ENCODE results near the gene ATRIP.
A peak's percentile ranks its signal among the peaks of the same experiment; 100 is the strongest.

ATRIP gene

DNA sequence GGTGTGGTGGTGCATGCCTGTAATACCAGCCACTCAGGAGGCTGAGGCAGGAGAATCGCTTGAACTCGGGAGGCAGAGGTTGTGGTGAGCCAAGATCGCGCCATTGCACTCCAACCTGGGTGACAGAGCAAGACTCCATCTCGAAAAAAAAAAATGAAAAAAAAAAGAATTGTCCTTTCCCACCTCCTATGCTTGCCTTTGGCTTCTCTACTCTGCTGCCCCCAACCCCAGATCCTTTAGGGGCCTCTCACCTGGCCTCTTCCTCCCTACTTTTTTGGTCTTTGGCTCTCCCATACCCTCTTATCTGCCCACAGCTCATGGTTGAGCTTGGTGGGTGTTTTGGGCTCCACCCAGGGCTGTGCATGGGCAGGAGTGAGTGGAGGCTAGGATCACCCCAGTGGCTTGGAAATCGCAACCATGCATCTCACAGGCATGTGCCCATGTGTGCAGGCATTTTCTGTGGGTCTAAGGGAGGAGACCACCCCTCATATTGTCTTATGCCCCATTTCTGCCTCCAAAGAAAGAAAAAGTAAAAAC, 59.5 kb downstream of the ATRIP start:
- DNase-seq: no peak

DNA sequence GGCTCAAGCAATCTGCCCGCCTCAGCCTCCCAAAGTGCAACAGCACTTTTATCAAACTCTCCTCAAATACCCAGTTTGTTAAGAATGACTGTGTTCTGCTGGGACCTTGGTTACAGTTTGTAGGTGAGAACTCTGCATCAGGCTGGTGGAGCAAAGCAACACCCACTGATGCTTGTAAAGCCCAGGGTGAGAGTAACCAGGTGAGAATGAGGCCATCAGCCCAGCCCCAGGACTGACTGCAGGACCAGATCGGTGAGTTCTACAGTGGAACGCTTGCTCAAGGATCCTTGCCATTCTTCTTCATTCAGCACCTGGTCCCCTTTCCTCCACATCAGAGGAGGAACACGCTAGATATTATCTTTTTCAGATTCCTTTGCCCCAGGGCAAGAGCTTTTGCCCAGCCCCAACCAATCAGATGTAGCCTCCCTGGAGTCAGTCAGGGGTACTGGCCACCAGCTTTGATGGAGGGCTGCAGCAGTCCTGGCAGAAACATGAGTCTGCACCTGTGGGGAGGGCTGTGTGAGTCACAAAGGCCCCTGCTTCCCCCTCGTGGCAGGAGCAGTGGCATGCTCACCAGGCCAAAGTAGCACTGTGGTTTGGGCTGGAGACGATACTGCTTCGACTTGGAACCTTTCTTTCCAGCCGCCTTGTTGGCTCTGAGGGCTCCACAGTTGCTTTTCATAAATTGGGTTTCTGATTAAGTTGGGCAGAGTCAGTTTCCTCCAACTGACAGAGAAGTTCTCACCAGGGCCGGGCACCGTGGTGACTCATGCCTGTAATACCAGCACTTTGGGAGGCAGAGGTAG, 60.9 kb downstream of the ATRIP start:
- DNase-seq: peak; percentile 48

DNA sequence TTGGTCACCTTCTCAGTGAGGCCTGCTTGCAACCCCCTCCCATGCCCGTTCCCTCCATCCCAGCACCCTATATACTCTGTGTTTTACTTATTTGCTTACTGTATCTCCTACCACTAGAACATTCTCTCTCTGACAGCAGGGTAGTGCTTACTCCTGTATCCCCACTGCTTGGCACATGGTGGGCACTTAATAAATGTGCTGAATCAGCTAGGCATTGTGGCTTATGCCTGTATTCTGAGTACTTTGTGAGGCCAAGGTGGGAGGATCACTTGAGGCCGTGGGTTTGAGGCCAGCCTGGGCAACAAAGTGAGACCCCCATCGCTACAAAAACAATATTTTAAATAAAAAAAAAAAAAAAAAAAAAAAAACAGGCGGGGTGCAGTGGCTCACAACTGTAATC, 65.0 kb downstream of the ATRIP start:
- DNase-seq: no peak

GRCh38 chr3:48514431-48515227, 68.1 kb downstream of the ATRIP start:
- DNase-seq: no peak
